ENCODE measurements around the gene CASP2. TPM values are rescaled to one million over a fixed set of nuclear protein-coding genes. Genes with fewer than 3 reads are reported as not detected.

The CASP2 gene
- total and polyA plus RNA-seq, 10 of the 15 experiments (the other 5 are each of a cell fraction or from before 2014, with no cell fraction given) = 12.1 to 60.4 (median 26.2) TPM

DNA sequence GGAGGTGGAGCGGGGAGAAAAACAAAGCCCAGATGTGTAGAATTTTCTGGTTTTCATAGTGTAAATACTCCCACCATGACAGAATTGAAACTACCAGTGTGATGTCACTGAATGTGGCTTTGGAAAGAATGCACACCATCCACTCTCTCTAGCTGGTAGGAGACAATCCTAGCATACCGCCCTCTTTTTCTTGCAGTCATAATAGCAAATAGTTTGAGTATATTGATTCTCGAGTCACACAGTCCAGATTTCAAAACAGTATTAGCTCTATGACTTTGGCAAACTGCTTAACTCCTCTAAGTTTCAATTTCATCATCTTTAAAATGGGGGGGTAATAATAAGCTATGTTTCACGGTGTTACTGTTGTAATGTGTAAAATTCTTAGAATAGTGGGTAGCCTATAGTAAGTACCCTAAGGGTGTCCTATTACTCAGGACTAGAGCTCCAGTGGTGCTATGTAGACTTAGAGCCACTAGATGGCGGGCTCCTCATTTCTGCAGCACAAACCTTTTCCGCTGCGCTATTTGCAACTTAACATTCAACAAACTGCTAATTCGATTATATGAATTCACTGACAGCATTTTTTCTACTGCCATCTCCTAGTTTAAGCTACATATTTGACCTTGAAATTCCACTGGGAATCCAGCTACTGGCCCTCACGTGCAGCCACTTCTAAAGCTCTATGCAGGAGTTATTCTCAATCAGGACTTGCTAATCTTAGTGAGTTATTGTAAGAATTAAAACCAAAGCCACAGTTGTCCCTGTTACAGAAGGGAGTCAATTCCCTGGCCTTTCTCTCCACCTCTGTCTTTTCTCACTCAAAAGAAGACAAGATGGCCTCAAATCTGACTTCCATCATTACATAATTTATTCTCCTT is 47.6 kb upstream of the CASP2 start (continued):
- TF ChIP-seq PAX5 (IDR thresholded peaks at IDR 0.05; ENCODE audit: borderline replicate concordance, low read depth, low read length) = no peak
- TF ChIP-seq, protein P1, sequence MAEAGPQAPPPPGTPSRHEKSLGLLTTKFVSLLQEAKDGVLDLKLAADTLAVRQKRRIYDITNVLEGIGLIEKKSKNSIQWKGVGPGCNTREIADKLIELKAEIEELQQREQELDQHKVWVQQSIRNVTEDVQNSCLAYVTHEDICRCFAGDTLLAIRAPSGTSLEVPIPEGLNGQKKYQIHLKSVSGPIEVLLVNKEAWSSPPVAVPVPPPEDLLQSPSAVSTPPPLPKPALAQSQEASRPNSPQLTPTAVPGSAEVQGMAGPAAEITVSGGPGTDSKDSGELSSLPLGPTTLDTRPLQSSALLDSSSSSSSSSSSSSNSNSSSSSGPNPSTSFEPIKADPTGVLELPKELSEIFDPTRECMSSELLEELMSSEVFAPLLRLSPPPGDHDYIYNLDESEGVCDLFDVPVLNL (IDR thresholded peaks at IDR 0.05; ENCODE audit: low read depth, low read length) = no peak
- peak; percentile 92 for TF ChIP-seq RAD21 (IDR thresholded peaks at IDR 0.05; ENCODE audit: insufficient read depth, low read depth, low read length)
- 0 out of 2 replicates have a peak, but pooled peaks have one; percentile 28 for TF ChIP-seq FOXM1 (IDR thresholded peaks at IDR 0.05; ENCODE audit: low read depth, low read length)
- TF ChIP-seq IKZF1 (conservative IDR thresholded peaks at IDR 0.05) = no peak
- TF ChIP-seq ESRRA (IDR thresholded peaks at IDR 0.05; ENCODE audit: low read length) = no peak
- TF ChIP-seq ZNF24 (IDR thresholded peaks at IDR 0.05) = 0 out of 2 replicates have a peak, but pooled peaks have one; percentile 37
- TF ChIP-seq, protein P2, sequence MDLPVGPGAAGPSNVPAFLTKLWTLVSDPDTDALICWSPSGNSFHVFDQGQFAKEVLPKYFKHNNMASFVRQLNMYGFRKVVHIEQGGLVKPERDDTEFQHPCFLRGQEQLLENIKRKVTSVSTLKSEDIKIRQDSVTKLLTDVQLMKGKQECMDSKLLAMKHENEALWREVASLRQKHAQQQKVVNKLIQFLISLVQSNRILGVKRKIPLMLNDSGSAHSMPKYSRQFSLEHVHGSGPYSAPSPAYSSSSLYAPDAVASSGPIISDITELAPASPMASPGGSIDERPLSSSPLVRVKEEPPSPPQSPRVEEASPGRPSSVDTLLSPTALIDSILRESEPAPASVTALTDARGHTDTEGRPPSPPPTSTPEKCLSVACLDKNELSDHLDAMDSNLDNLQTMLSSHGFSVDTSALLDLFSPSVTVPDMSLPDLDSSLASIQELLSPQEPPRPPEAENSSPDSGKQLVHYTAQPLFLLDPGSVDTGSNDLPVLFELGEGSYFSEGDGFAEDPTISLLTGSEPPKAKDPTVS (IDR thresholded peaks at IDR 0.05; ENCODE audit: low read depth, low read length) = no peak
- no peak for TF ChIP-seq TBL1XR1 (IDR thresholded peaks at IDR 0.05; ENCODE audit: low read depth, low read length)
